D341Med (cell line): ENCODE measurements around the gene DVL2.

Experiments used
- DNase-seq: peaks from one replicate; pipeline ENCODE4 v3.0.0; 2012; ENCODE audit warnings: low spot score

Gene DVL2

DNA sequence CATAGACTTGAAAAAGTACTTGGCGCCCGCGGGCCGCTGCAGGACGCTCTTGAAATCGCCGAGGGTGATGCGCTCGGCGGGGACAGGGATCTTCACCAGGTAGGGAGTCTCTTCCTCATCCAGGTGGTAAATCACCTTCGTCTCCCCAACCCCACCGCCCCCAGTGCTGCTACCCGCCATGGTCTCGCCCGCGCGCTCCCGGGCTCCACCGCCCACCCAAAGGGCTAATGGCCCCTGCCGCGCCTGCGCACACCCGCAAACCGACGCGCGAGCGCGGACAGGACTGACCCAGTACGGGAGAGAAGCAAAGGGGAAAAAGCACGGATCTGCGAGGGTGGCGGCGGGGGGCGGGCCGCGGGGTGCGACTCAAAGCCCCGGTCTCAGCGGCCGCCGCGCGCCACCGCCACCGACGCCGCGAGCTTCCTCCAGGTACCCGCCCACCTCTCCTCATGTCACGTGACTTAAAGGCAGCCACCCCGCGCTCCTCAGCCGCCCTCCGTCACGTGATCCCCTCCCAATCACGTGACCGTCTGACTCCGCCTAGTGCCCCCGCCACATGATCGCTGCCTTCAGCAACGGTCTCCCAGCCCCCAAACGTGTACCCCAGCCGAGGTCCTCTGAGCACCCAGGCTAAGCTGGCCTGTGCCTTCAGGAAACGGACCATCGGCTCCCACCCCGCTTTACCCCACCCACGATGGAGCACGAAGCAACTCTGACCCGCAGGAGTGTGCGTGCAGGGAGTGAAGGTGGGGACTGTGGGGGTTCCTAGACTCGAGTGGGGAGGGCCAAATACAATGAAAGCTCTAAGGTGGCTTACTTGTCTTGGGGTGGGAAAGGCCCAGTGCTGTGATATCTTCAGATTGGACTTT is at the start of gene DVL2:
TSS of gene DVL2 (minus strand) at position 435 of the 869 bp plus-strand sequence. CDS start at position 180, 255 bp downstream.
- peak; percentile 86 for DNase-seq

DNA sequence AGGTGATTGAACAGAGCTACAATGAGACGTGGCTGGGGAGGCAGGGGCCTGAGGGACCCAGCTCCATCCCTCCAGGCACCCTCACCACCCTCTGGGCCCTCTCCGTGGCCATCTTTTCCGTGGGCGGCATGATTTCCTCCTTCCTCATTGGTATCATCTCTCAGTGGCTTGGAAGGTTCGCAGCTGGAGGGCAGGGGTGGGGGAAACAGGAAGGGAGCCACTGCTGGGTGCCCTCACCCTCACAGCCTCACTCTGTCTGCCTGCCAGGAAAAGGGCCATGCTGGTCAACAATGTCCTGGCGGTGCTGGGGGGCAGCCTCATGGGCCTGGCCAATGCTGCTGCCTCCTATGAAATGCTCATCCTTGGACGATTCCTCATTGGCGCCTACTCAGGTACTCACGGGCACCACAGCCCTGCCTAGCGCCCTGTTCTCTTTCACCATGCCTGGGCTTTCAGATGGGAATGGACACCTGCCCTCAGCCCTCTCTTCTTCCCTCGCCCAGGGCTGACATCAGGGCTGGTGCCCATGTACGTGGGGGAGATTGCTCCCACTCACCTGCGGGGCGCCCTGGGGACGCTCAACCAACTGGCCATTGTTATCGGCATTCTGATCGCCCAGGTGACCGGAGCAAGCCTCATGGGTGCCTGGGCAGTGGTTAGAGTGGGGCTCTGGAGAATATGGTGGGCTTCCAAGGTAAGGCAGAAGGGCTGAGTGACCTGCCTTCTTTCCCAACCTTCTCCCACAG is 49.3 kb upstream of the DVL2 start:
- DNase-seq = no peak

DNA sequence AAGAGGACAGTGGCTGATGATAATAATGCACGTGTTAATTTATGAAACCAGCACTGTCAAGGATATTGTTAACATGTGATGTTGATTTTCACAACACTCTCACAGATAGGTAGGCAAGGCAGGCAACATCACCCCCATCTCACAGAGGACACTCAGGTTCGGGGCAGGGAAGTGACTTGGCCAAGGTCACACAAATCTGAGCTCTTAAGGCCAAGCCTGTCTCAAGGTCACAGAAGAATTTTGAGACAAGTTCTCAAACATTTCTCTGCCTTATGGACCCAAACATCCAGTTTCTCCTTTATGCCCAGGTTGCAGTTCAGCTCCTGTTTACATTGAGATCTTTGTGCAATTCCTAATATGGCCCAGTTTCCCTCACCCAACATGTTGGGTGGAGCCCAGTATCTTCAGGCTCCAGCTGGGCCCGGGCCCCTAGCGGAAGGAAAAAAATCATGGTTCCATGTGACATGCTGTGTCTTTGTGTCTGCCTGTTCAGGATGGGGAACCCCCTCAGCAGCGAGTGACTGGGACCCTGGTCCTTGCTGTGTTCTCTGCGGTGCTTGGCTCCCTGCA is 48.5 kb upstream of the DVL2 start:
- no peak for DNase-seq

DNA sequence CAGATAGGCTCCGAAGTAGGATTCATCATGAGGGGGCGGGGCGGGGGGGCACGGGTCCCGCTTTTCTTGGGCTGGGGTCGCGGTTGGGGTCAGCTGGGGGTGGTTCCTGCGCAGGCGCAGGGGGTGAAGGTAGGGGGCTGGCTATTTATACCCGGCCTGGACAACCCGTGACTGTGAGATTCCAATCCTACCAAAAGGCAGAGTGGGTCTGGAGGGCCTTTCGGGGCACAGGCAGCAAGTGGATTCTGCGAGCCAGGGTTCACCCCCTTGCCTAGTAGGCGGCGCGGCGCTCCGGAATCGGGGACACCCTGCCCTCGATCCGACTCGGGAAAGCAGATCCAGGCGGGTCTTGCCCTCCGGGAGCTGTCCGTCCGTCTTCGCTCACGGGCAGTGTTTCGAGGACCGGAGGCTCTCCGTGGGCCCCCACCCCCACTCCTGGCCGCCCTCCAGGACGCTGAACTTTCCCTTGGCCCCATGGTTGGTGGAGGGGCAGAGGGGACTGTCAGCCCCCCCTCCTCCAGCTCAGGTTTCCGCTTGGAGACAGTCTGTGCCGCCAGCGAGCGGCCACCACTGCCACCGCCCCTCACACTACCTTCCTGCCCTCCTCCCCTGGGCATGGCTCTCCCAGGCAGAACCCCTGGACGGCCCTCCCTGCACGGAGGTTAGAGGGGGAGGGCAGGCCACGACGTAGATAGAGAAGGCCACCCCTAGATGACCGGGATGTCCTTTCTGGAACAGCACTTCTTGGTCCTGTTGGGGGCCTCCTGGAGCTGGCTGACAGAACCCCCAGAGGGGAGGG is 47.8 kb upstream of the DVL2 start:
- DNase-seq = no peak

DNA sequence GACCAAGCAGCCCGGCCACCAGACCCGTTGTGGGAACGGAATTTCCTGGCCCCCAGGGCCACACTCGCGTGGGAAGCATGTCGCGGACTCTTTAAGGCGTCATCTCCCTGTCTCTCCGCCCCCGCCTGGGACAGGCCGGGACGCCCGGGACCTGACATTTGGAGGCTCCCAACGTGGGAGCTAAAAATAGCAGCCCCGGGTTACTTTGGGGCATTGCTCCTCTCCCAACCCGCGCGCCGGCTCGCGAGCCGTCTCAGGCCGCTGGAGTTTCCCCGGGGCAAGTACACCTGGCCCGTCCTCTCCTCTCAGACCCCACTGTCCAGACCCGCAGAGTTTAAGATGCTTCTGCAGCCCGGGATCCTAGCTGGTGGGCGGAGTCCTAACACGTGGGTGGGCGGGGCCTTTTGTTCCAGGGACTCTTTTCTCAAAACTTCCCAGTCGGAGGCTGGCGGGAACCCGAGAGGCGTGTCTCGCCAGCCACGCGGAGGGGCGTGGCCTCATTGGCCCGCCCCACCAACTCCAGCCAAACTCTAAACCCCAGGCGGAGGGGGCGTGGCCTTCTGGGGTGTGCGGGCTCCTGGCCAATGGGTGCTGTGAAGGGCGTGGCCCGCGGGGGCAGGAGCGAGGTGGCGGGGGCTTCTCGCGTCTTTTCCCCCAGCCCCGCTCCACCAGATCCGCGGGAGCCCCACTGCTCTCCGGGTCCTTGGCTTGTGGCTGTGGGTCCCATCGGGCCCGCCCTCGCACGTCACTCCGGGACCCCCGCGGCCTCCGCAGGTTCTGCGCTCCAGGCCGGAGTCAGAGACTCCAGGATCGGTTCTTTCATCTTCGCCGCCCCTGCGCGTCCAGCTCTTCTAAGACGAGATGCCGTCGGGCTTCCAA is 47.0 kb upstream of the DVL2 start, which contains the start of gene SLC2A4:
TSS of gene SLC2A4 (plus strand) at position 645 of the 879 bp plus-strand sequence. CDS start at position 862, 217 bp downstream.
- peak; percentile 94 for DNase-seq

DNA sequence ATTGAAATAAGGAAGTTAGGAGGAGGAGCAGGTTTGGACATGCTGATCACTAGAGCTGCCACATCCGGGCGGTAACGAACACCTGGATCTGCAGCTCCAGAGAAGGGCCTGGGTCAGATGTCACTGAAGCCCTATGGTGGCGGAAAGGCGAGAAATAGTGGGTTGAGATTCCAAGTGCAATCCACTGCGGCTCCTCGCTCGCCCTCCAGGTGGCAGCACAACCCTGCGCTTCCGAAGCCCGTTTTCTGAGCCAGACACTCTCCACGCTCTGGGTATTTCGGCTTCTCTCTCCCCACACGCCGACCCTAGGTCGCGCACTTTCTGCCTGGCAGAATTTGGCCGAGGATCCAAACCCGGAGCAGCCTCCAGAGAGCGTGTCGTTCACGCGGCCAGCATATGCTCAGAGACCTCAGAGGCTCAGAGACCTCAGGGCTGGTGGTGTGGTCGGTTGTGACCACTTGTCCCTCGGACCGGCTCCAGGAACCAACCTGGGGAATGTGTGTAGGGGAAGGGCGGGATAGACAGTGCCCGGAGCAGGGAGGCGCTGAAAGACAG is 46.3 kb upstream of the DVL2 start:
- DNase-seq = peak; percentile 74

DNA sequence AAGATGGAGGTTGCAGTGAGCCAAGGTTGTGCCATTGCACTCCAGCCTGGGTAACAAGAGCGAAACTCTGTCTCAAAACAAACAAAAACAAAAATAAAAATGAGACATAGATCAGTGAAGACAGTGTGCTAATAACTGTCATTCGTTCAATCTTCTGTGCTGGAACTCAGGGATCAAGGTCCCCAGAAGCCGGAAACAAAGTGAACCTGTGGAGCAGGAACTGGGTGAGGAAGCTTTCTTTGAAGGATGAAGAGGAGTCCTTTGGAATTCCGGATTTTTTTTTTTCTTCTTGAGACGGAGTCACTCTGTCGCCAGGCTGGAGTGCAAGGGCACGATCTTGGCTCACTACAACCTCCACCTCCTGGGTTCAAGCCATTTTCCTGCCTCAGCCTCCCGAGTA is 45.1 kb upstream of the DVL2 start:
- DNase-seq = no peak

DNA sequence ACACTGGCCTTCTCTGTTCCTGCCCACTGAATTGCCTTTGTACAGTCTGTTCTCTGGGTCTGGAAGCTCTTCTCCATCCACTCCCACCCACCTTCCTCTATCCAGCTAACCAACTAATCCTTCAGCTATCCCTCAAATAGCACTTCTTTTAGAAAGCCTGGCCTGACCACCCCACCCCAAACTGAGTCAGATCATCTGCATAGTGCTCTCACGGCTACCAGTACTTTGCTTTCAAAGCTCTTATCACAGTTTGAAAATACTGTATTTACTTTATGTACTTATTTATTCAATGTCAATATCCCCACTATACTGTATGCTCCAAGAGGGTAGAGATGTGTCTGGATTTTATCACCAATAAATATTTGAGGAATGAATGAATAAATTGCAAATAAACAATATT is 32.5 kb upstream of the DVL2 start:
- DNase-seq = no peak

DNA sequence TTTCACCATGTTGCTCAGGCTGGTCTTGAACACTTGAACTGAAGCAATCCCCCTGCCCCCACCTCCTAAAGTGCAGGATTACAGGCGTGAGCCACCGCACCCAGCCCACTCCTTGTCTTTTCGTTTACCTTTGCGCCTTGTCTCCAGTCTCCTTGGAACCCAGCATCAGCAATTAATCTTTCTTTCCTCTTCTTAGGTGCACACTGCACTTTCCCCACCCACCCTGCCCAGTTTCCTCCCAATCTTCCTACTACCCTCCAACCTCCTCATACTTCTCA is 29.4 kb upstream of the DVL2 start:
- DNase-seq = no peak

DNA sequence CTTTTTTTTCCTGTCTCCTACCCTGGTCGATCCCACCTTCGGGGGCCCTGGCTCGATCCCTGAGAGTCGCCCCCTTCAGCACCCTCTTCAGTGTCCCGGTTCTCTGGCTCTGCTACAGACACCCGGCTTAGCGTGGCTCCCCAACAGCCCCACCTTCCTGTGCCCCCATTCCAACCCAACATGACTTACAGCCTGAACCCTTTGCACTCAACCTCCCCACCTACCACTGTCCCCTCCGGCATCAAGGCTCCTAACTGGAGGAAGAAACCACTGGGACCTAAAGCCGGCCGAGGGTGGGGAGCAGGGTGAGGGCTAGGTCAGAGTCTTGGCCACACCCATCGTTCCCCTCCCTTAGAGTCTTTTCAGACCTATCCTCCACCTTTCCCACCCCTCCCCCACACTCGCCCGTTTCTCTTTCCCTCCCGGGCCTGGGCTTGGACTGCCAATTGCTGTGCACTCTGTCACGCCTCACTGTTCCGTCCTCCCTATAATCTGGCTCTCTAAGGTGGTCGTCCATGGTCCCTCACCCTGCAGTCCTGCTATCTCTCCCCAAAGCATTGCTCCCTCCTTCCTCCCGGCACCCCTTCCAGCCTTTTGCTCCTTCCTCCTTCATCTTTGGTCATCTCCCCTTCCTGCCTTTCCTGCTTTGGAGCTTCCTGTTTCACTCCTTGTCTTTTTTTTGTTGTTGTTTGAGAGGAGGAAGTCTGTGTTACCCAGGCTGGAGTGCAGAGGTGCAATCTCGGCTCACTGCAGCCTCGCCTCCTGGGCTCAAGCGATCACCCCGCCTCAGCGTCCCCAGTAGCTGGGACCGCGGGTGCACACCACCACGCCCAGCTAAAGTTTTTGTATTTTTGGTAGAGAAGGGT is 28.9 kb upstream of the DVL2 start:
- DNase-seq = no peak

DNA sequence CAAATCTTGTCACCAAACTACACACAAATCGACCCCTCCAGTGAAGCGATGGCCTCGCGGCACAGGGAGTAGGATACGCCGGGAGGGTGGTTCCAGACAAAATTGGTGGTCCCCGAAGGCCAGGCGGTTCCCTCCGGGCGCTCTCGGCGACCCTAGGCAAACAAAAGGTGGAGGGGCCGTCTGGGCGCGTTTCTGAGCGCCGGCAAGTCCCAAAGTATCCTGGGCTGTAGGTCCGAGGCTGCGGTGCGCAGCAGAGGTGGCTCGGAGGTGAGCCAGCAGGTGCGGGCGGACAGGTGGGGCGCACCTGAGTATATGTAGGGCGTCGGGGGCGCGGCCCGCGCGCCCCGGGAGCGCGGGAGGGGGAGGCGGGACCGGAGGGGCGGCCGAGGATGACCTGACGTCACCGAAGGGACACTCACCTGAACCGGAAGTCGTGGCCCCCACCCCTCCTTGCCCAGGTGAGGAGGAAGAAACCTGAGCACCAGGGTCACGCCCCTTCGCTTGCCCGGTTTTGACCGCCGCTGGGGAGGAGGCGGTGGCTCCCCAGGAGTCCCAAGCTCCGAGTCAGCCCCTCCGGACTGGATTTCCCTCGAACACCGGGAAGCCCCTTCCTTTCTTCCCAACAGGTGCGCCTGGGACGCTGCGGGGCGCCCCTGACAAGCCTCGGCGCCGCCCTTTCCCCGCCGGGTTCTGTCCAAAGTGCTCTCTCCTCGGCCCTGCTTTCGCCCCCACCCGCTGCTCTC is 28.0 kb upstream of the DVL2 start, which contains the start of gene CLDN7:
TSS of gene CLDN7 (minus strand) at position 287 of the 743 bp plus-strand sequence. CDS start 435 bp downstream, outside the sequence.
- no peak for DNase-seq

DNA sequence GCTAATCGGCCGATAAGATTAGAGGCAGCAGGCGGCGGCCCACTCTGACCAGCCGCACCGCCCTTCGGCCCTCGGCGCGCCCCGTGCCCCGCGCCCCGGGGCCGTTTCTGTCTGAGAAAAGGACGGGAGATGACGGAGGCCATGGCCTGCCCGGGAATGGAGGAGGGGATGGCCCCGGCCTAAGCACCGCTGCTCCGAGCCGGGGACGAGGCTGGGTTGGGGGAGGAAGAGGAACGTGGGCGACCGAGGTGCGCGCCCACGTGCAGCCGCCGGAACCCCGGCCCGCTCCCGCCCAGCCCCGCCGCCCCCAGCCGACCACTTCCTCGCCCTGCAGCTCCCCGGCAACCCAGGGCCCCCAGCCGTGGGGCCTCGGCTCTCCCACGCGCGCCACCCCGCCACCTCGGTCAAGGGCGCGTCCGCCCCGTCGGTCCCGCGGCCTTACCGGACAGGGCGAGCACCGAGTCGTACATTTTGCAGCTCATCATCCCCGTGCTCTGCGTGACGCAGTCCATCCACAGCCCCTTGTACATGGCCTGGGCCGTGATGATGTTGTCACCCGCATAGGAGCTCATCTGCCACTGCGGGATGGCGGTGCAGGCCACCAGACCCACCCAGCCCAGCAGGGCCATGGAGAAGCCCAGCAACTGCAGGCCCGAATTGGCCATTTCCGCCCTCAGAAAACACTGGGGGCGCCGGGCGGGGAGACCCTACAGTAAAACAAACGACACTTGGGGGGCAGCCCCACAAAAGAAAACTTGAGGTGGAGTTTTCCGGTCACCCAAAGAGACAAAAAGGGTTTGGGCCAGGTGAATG is 27.3 kb upstream of the DVL2 start:
- no peak for DNase-seq

DNA sequence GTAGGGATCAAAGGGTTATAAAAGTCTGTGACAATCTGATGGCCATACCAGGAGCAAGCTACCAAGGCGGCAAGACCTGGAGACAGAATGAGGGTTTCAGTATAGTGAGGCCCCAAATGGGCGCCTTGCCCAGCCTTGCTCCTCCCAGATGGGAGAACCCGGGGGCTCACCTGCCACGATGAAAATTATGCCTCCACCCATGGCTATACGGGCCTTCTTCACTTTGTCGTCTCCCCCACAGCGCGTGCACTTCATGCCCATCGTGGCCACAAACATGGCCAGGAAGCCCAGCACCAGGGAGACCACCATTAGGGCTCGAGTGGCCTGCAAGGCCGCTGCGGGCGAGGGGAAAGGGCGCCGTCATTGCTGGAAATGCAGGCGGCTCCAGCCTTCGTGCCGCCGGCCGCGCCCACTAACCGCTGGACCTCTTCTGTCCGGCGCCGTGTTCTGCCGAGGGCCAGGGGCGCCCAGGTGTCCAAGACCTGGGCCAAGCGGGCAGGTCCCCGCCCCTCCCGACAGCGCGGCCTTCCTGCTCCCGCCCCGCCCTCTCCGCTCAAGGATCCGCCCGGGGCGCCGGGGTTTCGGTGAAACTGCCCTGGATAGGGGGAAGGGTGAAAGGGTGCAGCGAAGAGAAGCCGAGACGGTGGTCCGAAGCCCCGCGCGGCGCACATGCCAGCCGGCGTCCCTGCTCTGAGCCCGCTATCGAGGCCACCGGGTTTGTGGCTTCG is 26.5 kb upstream of the DVL2 start:
- no peak for DNase-seq

DNA sequence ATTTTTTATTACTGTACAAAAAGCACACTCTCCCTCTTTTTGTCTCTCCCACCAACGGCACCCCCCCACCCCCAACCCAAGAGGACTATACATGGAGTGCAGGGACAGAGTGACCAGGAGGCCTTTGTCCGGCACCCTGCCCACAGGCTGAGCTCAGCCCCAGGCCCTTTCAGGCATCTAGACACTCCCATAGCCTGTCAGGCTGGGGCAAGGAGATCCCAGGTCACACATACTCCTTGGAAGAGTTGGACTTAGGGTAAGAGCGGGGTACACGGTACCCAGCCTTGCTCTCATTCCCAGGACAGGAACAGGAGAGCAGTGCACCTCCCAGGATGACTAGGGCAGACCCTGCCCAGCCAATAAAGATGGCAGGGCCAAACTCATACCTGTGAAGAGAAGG is 25.8 kb upstream of the DVL2 start:
- no peak for DNase-seq

DNA sequence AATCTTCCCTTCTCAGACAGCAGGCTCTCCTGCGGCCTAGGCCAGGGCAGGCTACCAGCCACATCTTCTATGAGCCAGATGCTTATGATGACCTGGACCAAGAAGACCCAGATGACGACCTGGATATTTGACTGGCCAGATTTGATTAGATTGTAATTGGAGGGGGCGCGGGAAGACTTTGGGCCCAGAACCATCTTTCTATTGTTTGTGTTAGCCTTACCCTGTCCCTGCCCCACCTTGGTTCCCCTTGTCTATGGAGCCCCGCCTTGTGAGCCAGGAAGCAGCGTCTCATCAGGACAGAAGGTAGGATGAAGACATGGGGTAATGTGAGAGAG is 25.2 kb upstream of the DVL2 start:
- no peak for DNase-seq

DNA sequence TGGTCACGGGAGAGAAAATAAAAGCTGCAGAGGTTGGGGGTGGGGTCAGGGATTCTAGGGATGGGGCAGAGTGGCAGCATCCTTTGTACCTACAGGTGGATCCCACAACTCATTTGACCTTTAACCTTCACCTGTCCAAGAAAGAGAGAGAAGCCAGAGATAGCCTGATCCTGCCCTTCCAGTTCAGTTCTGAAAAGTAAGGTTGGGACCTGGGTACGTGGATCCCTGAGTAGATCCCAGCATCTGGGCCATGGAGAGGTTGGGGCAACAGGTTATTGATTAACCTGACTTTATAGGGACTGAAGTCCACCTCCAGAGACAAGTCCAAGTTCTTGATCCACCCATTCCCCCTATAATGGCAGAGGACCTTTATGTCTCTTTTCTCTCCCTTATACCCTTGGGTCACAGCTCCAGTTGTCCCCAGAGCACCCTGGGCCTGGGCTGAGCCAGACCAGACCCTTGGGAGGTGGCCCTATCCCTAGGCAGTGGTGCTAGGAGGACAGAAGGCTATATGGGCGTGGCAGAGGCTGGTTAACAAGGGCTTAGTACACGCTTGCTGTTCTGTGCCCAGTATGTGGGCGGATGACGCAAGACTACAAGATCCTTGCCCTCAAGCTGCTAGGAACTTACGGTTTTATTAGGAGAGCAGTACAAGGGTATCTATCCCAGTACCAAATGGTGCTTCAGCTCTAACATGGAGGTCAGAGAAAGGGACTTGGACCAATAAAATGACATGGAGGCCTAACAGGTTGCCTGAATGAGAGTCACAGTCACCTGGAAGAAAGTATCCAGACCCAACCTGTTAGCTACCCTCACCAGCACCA is 24.6 kb upstream of the DVL2 start:
- DNase-seq = no peak
